ENCODE results near the gene NUSAP1.
"Not testable (repeated sequence)": the region's sequence is repeated elsewhere in the genome, so short reads cannot be mapped to it uniquely, and the experiment has no call there.

The NUSAP1 gene

DNA sequence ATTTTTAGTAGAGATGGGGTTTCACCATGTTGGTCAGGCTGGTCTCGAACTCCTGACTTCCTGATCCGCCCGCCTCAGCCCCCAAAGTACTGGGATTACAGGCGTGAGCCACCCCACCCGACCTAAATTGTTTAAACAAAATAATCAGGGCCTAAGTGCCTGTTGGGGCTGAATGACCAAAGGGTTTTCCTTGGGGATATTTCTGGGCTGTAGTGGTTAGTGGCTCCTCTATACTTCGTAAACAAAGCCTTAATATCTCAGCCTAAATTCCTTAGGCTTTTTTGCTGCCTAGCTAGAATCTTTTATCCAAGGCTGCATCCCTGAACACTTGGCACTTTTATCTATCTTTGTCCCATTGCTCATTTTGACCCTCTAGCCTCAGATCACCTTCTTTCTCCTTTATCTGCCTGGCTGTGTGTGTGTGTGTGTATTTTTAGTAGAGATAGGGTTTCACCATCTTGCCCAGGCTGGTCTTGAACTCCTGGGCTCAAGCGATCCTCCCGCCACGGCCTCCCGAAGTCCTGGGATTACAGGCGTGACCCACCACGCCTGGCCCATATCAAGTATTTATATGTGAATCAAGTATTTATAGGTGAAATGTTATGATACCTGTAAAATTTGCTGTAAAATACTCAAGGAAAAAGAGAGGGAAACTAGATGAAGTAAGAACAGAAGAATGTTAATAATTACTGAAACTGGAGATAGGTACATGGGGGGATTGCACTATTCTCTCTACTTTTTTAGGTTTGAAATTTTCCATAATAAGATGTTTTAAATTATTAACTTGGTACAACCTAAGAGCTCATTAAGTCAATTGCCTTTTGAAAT, 1.8 kb downstream of the NUSAP1 start:
- no peak for DNase-seq

DNA sequence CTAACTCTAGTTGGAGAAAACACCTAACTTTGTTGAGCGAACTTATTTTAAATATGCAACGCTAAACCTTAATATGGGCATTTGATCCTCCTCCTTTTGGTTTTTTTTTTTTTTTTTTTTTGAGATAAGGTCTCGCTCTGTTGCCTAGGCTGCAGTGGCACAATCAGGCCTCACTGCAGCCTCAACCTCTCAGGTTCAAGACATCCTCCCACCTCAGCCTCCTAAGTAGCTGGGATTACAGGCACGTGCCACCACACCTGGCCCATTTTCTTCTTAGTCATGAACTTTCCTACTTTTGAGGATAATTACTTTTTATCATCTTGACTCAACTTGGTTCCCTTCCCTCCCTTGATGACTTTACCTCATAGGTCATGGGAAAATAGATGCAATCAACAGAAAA, 3.9 kb downstream of the NUSAP1 start:
- no peak for DNase-seq

DNA sequence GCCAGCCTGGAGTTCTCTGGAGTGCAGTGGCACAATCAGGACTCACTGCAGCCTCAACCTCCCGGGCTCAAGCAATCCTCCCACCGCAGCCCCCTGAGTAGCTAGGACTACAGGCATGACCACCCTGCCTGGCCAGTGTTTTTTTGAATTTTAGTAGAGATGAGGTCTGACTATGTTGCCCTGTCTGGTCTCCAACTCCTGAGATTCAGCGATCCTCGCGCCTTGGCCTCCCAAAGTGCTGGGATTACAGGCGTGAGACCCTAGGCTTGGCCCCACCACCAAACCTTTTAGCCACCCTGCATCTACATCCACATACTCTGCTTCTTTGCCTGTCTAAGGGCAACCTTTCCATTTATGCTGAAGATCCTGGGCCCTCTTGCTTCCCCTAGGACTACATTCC, 4.4 kb downstream of the NUSAP1 start:
- no peak for DNase-seq

DNA sequence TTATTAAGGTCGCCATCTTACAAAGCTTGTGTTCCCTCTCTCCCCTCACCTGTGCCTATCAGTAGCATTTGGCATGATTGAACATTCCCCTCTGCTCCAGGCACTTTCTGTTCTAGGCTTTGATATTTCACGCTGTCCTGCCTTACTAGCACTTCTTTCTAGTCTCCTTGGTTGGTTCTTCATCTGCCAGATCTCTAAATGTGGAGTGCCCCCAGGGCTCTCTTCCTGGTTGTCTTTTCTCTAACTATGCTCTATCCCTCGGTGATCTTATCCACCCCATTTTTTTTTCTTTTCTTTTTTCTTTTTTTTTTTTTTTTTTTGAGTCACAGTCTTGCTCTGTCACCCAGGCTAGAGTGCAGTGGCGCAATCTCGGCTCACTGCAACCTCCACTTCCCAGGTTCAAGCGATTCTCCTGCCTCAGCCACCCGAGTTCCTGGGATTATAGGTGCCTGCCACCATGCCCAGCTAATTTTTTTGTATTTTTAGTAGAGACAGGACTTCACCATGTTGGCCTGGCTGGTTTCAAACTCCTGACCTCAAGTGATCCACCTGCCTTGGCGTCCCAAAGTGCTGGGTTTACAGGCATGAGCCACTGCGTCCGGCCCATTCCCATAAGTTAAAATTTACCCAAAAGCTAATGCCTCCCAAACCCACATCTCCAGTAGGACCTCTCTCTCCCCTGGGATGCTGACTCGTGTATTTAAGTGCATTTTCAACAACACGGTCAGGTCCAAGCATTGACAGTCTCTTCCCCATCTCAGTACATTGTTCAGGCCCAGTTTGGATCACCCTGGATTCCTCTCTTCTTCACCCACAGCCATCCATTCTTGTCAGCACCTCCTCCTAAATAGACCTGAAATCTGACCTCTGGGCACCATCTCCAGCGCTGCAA, 5.2 kb downstream of the NUSAP1 start:
- no peak for DNase-seq

DNA sequence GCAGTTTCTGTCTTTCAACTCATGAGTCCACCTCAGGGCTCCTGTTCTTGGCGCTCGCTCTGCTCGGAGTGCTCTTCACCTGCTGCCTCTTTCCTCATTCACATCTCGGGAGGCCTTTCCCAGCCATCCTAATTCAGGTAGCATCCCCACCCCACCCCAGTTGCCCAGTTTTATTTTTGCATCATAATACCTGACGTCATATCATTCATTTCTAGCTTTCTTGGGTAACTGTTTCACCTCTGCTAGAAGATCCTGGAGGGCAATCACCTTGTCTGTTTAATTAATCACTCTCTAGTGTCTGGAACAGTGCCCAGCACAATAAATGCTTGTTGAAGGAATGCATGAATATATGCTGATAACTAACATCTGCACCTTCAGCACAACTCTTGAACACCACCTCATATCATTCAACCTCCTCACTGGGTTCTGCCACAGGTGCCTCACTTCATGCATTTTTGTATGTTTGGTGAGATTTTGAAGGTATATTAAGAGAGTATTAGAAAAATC, 7.6 kb downstream of the NUSAP1 start:
- no peak for DNase-seq

DNA sequence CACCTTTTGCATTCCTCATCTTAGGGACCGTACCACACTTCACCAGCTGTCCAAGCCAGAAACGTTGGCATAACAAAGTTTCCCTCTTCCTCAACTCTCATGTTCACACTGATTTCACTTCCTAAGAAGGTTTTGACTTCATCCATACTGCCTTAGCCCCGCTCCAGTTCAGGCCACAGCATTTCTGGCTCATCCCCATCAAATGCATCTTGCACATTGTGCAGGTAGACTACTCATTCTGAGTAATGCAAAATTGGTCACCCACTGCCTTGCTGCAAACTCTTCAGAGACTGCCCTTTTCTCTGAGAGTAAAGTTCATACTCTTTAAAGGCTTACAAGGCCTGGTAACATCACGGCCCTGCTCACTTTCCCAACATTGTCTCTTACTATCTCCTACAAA, 8.8 kb downstream of the NUSAP1 start:
- DNase-seq, result no peak

DNA sequence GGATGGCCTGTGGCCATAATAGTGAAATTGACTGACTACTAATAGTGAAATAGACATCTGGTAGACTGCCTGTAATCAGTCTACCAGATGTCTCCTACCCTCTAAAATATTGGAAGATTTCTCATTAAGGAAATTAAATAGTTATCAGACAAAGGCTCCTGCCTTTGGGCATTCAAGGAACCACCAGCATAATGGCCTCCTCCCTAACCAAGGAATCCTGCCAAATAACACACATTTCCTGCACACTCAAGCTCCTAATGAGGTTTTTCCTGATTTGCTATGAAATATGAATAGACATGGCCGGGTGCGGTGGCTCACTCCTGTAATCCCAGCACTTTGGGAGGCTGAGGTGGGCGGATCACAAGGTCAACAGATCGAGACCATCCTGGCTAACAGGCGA, 14.6 kb downstream of the NUSAP1 start:
- no peak for DNase-seq

DNA sequence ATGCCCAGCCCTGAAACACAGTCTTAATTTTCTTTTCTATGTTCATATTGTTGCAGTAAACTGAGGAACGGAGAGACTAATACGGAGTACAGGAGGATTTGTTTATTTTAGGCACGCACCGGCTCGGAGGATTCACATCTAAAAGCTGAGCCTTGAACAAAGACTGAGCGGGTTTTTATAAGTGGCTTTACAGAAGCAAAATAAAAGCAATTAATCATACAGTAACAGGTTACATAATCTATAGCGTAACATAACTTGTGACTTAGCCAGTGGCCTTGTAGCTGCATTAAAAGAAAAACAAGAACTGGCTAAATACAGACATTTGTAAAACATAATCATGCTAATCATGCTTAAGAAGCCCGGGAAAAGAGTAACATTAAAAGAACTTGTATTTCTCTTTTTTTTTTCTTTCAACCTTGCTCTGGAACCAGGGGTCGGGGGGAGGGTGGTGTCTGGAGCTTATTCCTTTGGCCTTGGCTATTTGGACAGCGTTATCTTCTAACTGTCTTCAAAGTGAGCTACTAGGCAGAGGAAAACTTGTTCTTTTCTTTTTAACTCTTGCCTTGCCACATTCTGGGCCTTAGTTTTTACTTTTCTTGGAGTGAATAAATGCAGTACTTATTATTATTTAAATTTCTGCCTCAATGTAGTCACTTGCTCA, 17.5 kb downstream of the NUSAP1 start:
- DNase-seq, result no peak

DNA sequence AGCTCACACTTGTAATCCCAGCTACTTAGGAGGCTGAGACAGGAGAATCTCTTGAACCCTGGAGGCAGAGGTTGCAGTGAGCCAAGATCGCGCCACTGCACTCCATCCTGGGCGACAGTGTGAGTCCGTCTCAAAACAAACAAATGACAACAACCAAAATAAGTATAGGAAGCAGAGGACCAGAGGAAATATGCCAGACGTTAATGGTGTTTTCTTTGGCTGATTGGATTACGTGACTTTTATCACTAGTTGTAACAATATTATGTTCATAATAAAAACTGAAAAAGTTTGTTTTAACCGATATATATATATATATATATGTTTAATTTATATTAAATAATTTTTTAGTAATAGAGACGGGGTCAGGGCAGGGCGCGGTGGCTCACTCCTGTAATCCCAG, 21.7 kb downstream of the NUSAP1 start:
- no peak for DNase-seq

DNA sequence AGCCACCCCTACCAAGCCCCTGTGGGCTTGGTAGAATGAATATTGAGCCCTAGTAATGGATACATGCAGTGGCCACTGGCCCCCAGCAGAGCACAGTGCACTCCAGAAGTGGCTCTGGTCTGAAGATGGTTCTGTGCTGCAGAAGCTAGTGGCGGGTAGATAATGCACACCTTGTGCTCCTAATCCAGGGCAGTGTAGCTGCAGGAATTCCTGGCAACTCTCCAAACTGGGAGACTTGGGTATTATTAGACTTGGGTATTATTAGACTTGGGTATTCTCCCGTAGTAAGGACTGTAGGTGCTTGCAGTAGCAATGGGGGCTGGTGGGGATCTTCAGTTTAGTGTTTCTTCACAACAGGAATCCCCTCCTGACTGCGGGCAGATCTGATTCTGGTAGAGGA, 34.7 kb downstream of the NUSAP1 start:
- DNase-seq, result no peak

DNA sequence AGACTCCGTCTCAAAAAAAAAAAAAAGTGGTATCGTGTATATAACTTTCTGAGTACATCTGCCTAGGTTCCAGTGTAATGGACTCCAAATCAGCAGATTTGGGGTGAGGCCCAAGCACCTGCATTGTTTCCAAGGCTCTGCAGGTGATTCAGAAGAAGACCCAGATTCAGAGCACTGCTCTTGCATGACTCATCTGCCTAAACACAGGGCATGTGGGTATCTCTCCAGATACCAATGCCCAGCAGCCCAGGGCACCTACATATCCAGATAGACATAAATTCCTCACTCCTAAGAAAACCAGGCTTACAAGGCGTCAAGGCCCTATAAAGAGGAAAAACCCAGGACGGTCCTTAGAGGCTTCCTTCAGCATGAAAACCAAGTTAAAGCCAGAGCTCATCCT, 45.3 kb downstream of the NUSAP1 start:
- DNase-seq, result no peak

DNA sequence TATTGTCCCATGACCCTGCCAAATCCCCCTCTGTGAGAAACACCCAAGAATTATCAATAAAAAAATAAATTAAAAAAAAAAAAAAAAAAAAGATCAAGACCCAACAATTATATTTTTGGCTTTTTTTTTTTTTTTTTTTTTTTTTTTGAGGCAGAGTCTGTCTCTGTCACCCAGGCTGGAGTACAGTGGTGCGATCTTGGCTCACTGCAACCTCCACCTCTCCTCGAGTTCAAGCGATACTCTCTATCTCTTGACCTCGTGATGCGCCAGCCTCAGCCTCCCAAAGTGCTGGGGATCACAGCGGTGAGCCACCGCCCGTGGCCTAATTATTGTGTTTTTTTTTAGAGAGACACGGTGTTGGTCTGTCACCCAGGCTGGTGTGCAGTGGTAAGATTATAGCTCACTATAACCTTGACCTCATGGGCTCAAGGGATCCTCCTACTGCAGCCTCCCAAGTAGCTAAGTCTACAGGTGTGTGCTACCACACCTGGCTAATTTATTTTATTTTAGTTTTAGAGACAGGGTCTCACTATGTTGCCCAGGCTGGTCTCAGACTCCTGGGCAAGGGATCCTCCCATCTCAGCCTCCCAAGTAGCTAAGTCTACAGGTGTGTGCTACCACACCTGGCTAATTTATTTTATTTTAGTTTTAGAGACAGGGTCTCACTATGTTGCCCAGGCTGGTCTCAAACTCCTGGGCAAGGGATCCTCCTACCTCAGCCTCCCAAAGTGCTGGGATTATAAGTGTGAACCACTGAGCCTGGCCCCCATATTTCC, 51.5 kb downstream of the NUSAP1 start:
- not testable (repeated sequence) for DNase-seq

DNA sequence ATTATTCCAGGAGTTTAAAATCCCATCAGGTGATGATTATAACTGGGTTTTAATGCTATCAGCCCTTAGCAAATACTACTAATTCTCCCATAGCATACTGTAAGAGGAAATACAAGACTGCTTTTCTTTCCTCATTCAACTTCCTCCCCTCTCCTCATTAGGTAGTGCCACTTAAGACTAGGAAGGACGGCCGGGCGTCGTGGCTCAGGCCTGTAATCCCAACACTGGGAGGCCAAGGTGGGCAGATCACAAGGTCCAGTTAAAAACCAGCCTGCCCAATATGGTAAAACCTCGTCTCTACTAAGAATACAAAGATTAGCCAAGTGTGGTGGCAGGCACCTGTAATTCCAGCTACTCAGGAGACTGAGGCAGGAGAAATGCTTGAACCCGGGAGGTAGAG, 55.0 kb downstream of the NUSAP1 start:
- DNase-seq, result no peak

DNA sequence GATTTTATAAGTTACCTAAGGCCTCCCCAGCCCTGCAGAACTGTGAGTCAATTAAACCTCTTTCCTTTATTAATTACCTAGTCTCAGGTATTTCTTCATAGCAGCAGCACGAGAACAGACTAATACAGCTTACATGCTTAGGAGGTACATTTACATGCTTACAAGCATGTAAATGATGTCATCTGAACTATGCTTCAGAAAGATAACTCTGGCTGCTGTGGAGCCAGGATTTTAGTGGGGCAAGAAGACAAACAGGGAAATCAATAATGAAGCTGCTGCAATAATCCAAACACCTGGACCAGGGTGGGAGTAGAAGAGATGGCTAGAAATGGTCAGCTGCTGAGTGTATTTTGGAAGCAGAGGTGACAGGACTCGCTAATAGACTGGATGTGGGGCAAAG, 60.0 kb downstream of the NUSAP1 start:
- no peak for DNase-seq

DNA sequence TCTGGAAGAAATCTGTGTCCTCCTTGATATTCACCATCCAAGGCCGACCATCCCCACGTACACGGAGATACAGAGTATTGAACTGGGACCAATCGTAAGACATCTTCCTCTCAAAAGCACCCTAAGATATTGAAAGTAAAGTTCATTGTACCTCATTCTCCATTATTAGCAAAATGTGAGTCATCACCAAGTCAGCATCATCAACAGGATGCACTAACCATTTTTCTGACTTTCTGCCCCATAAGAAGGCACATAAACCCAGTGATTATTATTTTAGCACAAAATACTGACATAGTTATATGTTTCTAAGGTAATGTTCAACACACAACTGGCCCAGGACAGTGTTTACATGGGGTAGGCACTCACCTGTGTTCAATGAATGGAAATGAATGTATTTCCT, 62.2 kb downstream of the NUSAP1 start:
- DNase-seq, result no peak

DNA sequence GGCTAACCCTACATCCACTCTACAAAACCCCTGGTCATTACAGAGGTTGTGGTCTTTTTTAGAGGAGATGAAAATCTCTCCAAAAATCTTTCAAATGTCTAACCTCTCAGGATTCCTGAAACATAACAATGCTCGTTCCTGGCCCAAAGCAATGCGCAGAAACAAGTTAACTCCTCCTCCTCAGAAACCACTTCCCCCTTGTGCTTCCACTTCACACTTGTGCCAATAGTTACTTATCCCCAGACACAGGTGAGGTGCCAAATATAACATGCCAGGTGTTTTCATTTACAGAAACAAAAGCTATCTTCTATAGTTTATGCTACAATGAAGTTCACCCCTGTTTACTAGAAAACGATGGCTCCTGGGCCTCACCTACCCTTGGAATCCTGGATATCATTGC, 63.4 kb downstream of the NUSAP1 start:
- DNase-seq, result no peak

DNA sequence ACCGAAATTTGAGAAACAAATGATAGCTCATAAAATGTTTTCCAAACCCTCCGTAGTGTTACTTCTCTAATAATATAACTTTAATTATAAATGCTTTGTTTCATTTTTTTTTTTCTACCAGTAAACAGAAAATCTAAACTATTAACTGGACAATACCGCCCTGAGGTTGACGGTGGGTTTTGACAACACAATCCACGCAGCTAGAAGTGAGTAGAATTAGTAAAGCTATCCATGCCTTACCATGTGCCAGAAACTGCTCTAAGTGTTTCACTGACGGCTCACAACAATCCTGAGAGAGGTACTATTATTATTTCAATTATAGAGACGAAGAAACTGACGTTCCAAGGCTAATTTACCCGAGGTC, 69.2 kb downstream of the NUSAP1 start:
- no peak for DNase-seq

DNA sequence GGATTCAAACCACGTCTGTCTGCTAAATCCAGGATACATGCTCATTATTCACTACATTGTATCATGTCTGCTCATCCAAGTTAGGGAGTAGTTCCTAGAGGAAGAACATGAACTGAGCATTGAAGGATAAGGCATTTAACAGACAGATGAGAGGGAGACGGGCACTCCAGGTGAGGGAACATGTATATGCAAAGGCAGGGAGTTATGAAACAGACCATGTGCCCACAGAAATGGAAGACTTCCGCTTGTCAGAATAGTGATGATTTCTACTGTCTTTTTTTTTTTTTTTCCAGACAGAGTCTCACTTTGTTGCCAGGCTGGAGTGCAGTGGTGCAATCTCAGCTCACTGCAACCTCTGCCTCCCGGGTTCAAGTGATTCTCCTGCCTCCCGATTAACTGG, 74.7 kb downstream of the NUSAP1 start:
- no peak for DNase-seq

DNA sequence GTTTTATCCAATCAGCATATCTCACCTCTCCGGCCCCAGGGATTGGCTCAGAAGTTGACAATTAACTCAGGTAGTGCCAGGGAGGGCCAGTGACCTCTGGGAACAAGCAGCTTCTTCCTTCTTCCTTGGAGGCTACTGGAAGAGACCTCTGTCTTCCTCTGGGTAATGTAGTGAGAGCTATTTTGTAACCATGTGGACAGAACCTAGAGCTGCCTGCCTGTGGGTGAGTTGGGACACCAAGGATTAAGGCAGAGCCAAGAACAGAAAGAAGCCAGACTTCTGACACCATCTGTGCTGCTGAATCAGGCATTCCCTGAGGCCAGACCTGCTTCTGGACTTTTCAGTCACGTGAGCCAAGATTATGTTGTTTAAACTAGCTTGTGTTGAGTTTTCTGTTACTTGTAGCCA, 75.6 kb downstream of the NUSAP1 start:
- no peak for DNase-seq

DNA sequence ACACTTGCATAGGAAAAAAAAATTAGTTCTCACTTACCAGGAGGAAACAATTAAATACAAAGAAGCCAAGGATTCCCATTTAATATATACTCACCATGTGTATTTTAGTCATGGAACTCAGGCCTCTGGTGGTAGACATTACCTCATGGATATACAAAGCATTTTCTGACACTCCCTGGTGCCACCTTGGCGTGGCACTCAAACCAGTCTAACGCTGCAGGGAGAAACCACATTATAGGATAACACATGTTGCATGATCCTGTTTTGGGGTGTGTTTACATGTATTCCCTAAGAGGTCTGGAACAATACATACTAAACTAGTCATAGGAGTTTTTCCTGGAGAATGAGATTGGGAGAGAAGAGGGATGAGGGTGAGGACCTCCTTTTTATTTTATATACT, 78.3 kb downstream of the NUSAP1 start:
- no peak for DNase-seq

DNA sequence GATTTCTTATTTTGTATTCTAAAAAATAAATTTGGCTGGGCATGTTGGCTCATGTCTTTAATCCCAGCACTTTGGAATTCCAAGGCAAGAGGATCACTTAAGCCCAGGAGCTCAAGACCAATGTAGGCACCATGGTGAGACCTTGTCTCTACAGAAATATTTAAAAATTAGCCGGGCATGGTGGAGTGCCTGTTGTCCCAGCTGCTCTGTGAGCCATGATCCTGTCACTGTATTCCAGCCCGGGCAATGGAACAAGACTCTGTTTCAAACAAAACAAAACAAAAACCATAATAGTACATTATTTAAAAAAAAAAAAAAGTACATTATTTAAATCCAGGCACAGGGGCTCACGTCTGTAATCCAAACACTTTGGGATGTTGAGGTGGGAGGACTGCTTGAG, 78.8 kb downstream of the NUSAP1 start:
- no peak for DNase-seq

DNA sequence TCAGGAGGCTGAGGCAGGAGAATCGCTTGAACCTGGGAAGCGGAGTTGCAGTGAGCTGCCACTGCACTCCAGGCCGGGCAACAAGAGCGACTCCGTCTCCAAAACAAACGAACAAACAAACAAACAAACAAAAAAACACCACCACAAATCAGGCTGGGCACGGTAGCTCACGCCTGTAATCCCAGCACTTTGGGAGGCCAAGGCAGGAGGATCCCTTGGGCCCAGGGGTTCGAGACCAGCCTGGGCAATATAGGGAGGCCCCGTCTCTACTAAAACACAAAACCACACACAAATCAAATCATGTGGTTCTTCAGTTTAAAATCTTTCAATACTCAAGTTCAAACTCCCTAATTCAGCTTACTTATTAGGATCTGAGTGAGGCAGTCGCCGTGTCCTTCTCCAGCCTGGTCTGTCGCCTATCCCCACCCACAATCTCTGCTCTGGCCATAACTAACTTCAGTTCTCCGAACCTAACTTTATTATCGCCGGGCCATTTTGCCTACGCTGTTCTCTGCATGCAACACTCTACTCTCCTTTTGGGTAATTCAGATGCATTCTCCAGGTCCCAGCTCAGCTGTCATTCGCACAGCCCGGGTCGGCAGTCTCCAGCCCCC, 83.6 kb downstream of the NUSAP1 start:
- no peak for DNase-seq
